Upper lobe of left lung (tissue), 4 donors: ENCODE data around the gene UPK3A.

Experiments
- EP300 ChIP-seq, 4 donors: sonication (generic); formaldehyde crosslinking; IDR thresholded peaks; one replicate each; pipeline ENCODE4 v1.5.1; 2017; ENCODE audit warnings: antibody characterized with exemption in 4 of 4, control low read depth in 2 of 4
- POLR2A ChIP-seq, 4 donors: fragments of 450-650 bp; IDR thresholded peaks; one replicate each; pipeline ENCODE4 v1.5.1; 2016 to 2017; ENCODE audit warnings: antibody characterized with exemption in 4 of 4, mild to moderate bottlenecking in 2 of 4
- POLR2AphosphoS5 ChIP-seq, 2 donors: sonication (generic); formaldehyde crosslinking; IDR thresholded peaks; one replicate each; pipeline ENCODE4 v1.5.1; 2017; ENCODE audit warnings: antibody characterized with exemption in 2 of 2
- TF ChIP-seq, protein P1 (sequence below), 6 experiments: fragments of 450-650 bp in 4 of 6; fragments of 200-600 bp in 2 of 6; sonication (generic) in 2 of 6; IDR thresholded peaks; one replicate each; pipeline ENCODE4 v1.5.1; 2016 to 2019; ENCODE audit warnings: antibody characterized with exemption in 6 of 6

DNA sequence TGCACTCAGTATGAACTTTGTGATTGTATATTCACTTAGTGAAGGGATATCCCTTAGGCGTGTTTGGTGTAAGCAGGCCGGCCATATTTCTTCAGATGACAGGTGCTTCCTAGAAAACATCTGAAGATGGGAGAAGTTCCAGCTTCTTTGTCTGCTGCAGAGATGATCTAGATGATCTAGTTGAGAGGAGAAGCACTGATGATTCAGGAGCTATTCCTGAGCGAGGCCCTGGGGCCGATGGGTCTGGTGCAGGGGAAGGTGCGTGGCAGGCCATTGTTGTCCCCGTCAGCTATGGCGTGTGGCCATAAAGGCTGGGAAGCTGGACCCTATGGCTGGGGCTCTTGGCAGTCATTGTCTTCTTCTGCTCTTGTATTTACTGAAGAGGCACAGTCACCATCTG lies 38.9 kb downstream of the UPK3A start:
- TF ChIP-seq EP300 (IDR thresholded peaks at IDR 0.05) (no peak), POLR2AphosphoS5 (IDR thresholded peaks at IDR 0.05) (no peak), POLR2A (IDR thresholded peaks at IDR 0.05) (no peak)
- TF ChIP-seq, protein P1, sequence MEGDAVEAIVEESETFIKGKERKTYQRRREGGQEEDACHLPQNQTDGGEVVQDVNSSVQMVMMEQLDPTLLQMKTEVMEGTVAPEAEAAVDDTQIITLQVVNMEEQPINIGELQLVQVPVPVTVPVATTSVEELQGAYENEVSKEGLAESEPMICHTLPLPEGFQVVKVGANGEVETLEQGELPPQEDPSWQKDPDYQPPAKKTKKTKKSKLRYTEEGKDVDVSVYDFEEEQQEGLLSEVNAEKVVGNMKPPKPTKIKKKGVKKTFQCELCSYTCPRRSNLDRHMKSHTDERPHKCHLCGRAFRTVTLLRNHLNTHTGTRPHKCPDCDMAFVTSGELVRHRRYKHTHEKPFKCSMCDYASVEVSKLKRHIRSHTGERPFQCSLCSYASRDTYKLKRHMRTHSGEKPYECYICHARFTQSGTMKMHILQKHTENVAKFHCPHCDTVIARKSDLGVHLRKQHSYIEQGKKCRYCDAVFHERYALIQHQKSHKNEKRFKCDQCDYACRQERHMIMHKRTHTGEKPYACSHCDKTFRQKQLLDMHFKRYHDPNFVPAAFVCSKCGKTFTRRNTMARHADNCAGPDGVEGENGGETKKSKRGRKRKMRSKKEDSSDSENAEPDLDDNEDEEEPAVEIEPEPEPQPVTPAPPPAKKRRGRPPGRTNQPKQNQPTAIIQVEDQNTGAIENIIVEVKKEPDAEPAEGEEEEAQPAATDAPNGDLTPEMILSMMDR (IDR thresholded peaks at IDR 0.05): no peak
